Adrenal gland (tissue), 12 donors: ENCODE results near the gene HDAC10. TPM values are rescaled to one million over a fixed set of nuclear protein-coding genes. Genes with fewer than 3 reads are reported as not detected.
A peak's percentile ranks its signal among the peaks of the same experiment; 100 is the strongest.

ENCODE experiments used
- DNase-seq, 7 donors: peaks; one replicate each; pipeline ENCODE4 v3.0.0-alpha.2; 2019 to 2020
- H3K27ac ChIP-seq, 5 donors: fragments of 200-600 bp; sonication (generic) in 4 of 5; 1 replicate in 3 of 5; 2 replicates in 2 of 5; pipeline versions ENCODE4 v1.5.1 to v1.8.0; 2016 to 2020; ENCODE audit warnings: mild to moderate bottlenecking in 1 of 5
- H3K27me3 ChIP-seq: fragments of 200-600 bp; 2 replicates; pipeline ENCODE4 v1.8.0; 2021
- H3K36me3 ChIP-seq, 2 donors: fragments of 200-600 bp; replicated peaks in 1 of 2; 1 replicate in 1 of 2; 2 replicates in 1 of 2; pipeline versions ENCODE4 v1.5.1 to v1.8.0; 2018 to 2022
- H3K4me1 ChIP-seq, 2 donors: fragments of 200-600 bp; replicated peaks in 1 of 2; 1 replicate in 1 of 2; 2 replicates in 1 of 2; pipeline versions ENCODE4 v1.5.1 to v1.8.0; 2018 to 2021
- H3K4me3 ChIP-seq, 4 donors: fragments of 200-600 bp; sonication (generic) in 3 of 4; one replicate each; pipeline ENCODE4 v1.5.1; 2016 to 2018
- H3K9me3 ChIP-seq, 3 donors: fragments of 200-600 bp; sonication (generic) in 1 of 3; replicated peaks in 1 of 3; 1 replicate in 2 of 3; 2 replicates in 1 of 3; pipeline versions ENCODE4 v1.5.1 to v1.8.0; 2016 to 2021
- POLR2A ChIP-seq, 2 donors: fragments of 450-650 bp; IDR thresholded peaks; one replicate each; pipeline ENCODE4 v1.6.1; 2017; ENCODE audit warnings: antibody characterized with exemption in 2 of 2, mild to moderate bottlenecking in 2 of 2, moderate library complexity in 1 of 2
- WGBS, 4 donors: extraction: QIAGEN DNeasy Blood & Tissue Kit in 2 of 4; methylation state at CpG; one replicate each; pipeline versions ENCODE4 v1.1.5 to v1.1.7; 2013 to 2017; 5-methylcytosine and 5-hydroxymethylcytosine counted together
- intact Hi-C, 2 donors: fragments of 100-400 bp; cut with DNase I; formaldehyde crosslinking; loops; one replicate each; pipeline versions ENCODE4 v1.14.1 to v1.15.0; 2022 to 2023
- polyA plus RNA-seq, 3 donors: library from polyadenylated mRNA; stranded (reverse); fragments of 200-250 nt in 2 of 3; fragments of 350-450 nt in 1 of 3; fragmentation: Illumina TruSeq in 1 of 3; extraction: RNeasy Lipid Tissue Mini Kit (QIAGEN cat#74804) in 1 of 3; gene quantifications; one replicate each; pipeline ENCODE4 v1.2.3, GENCODE V29; 2013 to 2014
- total RNA-seq, 9 donors: library from RNA; depleted of rRNA in 4 of 9; stranded (reverse); fragments of >200 nt in 4 of 9; fragments of 120-200 nt in 1 of 9; fragmentation: NEBNext Ultra II Directional in 1 of 9; extraction: Animal tissue kit (Norgen Biotek cat#: 25700) in 1 of 9; gene quantifications; one replicate each; pipeline versions ENCODE4 v1.1.0 to v1.2.4, GENCODE V29; 2013 to 2023
- TF ChIP-seq, protein P1 (sequence below), 6 experiments: fragments of 450-650 bp in 4 of 6; fragments of 200-600 bp in 2 of 6; sonication (generic) in 1 of 6; IDR thresholded peaks; 1 replicate in 5 of 6; 2 replicates in 1 of 6; pipeline versions ENCODE4 v1.5.1 to v1.8.0; 2016 to 2021; ENCODE audit warnings: antibody characterized with exemption in 6 of 6, mild to moderate bottlenecking in 2 of 6, moderate library complexity in 1 of 6
- donor health status: healthy with polysubstance abuse.
- donor health status: Bipolar disorder and iron deficiency.
- donor health status: DM: yes; HTN: yes; CAD: no.
- donor health status: DM: no; HTN: no; CAD: no.
- donor health status: DM: no; HTN: no; CAD: no.
- donor health status: DM: yes; HTN: yes; CAD: no.

HDAC10 gene
- total and polyA plus RNA-seq, 12 donors = 2.0 to 179 (median 41.5) TPM

DNA sequence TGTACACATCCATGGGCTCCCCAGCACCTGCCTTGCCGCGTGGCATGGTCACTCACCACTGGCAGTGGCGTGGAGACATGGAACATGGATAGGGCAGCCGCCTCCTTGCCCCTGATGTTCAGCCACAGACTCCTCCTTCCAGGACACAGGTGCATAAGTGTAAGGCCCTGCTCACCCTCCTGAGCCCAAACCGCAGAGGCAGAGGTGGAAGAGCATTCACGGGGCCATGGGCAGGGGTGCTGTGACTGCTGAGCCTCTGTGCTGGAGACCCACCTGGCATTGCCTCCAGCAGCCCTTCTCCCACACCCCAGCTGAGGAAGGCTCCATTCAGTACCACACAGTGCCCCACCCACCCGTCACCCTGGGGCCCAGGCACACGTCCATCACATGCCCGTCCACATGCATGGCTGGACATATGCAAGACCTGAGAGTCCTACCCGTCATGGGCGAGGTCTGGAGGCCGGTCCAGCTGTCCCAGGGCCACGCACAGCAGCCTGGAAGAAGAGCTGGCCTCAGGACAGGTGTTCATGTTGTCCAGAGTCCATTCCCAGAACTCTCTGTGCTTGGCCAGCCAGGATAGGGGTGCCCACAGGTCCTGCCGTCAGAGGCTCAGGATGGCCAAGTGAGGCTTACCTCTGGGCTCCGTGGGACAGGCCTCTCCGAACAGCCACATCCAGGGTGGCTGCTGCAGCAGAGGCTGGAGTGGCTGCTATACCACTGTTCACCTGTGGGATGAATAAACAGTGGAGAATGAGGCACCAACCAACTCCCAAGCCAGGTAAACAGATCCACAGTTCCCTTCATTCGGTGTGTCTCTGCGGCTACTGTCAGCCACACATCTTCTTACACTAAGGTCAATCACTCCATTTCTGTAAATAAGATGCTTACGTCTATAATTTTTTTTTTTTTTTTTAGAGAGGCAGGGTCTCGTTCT lies 4.6 kb downstream of the HDAC10 start:
- Histone ChIP-seq H3K9me3 (no peaks in the 10 kb centered on the region), H3K4me3 (no peak overlapping the region), H3K36me3 (peaks cover 0 to 9% of the 10 kb centered on the region in 2 donors), H3K4me1 (peaks cover 41 to 54% of the 10 kb centered on the region in 2 donors), H3K27ac (no peak overlapping the region), H3K27me3 (no peaks in the 10 kb centered on the region)
- no peak for TF ChIP-seq POLR2A (IDR thresholded peaks at IDR 0.05)
- TF ChIP-seq, protein P1, sequence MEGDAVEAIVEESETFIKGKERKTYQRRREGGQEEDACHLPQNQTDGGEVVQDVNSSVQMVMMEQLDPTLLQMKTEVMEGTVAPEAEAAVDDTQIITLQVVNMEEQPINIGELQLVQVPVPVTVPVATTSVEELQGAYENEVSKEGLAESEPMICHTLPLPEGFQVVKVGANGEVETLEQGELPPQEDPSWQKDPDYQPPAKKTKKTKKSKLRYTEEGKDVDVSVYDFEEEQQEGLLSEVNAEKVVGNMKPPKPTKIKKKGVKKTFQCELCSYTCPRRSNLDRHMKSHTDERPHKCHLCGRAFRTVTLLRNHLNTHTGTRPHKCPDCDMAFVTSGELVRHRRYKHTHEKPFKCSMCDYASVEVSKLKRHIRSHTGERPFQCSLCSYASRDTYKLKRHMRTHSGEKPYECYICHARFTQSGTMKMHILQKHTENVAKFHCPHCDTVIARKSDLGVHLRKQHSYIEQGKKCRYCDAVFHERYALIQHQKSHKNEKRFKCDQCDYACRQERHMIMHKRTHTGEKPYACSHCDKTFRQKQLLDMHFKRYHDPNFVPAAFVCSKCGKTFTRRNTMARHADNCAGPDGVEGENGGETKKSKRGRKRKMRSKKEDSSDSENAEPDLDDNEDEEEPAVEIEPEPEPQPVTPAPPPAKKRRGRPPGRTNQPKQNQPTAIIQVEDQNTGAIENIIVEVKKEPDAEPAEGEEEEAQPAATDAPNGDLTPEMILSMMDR (IDR thresholded peaks at IDR 0.05) = no peak
- no peak for DNase-seq
- intact Hi-C loops = no loop called here
- WGBS, 4 donors = 86 to 89% (median 86%) methylated on average over 11 to 20 of the region's 20 CpGs

DNA sequence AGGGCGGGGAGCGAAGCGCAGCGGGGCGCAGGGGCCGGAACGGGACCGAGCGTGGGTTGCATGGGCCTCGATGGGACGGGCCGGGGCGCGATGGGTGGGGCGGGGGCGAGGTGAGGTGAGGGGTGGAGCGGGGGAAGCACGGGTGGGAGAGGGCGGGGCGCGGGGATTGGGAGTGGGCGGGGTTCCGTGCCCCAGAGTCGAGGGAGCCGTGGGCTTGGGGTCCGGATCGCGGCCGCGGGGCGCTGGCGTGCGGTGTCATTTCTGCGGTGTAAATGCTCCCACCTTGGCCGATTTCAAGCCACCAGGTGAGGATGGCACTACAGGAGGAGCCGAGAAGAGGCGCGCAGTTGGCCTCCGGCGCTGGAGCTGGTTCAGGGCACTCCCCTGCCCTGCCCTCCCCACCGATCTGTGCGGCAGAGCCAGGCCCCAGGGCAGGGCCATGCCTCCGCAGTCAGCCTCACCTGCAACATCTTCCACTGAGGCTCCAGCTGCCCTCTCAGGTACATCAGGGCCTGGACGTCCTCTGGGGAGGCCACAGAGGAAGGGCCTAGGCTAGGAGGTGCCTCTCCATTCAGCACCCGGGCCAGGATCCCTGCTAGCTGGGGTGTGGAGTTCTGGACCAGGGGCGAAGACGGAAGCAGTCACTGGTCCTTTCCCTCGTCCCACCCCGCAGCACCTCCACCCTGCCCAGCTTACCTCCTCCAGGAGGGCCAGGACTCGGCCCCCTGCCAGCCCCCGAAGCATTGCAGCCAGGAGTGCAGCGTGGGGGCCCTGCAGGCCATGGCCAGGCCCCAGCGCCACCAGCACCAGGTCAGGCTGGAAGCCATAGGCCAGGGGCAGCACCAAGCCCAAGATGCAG lies 5.6 kb downstream of the HDAC10 start:
- intact Hi-C loops = no loop called here
- TF ChIP-seq, protein P1 (IDR thresholded peaks at IDR 0.05) = no peak
- TF ChIP-seq POLR2A (IDR thresholded peaks at IDR 0.05) = peak in 1 of 2 donors; percentile 5
- H3K36me3 ChIP-seq = peaks cover 0 to 9% of the 10 kb centered on the region in 2 donors
- no peaks in the 10 kb centered on the region for H3K9me3 ChIP-seq
- DNase-seq = peak in 1 of 7 donors; percentile 32
- H3K27me3 ChIP-seq = no peaks in the 10 kb centered on the region
- peaks cover 42 to 52% of the 10 kb centered on the region in 2 donors for H3K4me1 ChIP-seq
- peak overlapping the region; percentile 80 to 96 (median 89) for H3K27ac ChIP-seq
- peak overlapping the region; percentile 63 to 95 (median 93) for H3K4me3 ChIP-seq
- 9 to 17% (median 13%) methylated on average over 36 to 53 of the region's 53 CpGs; no CpG with 5 or more reads in 1 of the 4 donors for WGBS, 4 donors

DNA sequence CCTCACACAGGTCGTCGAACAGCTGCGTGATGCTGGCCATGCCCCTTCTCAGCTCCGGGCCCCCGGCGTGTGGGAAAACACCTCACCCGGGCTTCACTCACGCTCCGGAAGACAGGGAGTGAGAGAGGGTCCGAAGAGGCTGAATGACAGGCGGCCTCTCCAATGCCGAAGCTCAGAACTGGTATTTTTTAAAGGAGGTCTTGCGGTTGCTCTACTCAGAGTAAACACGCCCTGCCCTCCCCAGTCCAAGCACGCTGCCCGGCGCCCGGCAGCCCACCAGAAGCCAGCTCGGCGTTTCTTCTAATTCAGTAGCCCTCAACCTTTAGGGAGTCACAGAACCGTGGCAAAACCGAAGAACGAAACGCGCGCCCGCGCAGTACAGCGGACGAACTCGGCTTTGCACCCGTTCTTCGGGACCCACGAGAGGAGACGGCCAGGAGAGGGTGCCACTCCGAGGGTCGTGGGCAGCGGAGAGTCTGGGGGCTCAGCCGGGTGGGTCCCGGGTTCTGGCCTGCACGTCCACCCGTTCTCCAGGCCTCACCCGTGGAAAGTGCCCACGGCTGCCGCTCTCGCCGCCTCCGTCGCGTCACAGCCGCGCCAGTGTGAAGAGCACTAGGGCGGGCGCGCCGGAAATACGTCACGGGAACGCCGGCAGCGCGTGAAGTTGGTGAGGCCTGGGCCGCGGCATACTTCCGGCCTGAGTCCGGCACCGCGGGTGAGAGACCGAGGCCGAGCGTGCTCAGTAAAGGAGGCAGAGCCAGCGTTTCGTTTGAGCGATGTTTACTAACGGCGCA lies 6.4 kb downstream of the HDAC10 start, which contains the start of gene TUBGCP6:
Gene TUBGCP6, minus strand, starts transcription at position 604 of the 794 bp plus-strand sequence. Its CDS starts 564 bp downstream, at position 40.
- Histone ChIP-seq H3K27me3 (no peaks in the 10 kb centered on the region), H3K4me1 (peaks cover 35 to 44% of the 10 kb centered on the region in 2 donors), H3K36me3 (peaks cover 0 to 16% of the 10 kb centered on the region in 2 donors), H3K27ac (peak within 1 kb of the TSS; percentile 80 to 96 (median 89)), H3K4me3 (peak within 1 kb of the TSS; percentile 63 to 95 (median 93)), H3K9me3 (no peaks in the 10 kb centered on the region)
- 0 to 1% (median 0%) methylated on average over 16 to 76 of the region's 76 CpGs for WGBS, 4 donors
- TF ChIP-seq, protein P1 (IDR thresholded peaks at IDR 0.05) = peak; percentile 6 to 64 (median 44)
- peak; percentile 70 to 77 for TF ChIP-seq POLR2A (IDR thresholded peaks at IDR 0.05)
- intact Hi-C loops = no loop called here
- DNase-seq = peak; percentile 91 to 98 (median 95)
